HepG2 (cell line): ENCODE measurements around the gene TXN. TPM values are rescaled to one million over a fixed set of nuclear protein-coding genes. Genes with fewer than 3 reads are reported as not detected.

Source experiments
- ARID2 ChIP-seq: sonication (generic); formaldehyde crosslinking; IDR thresholded peaks from 2 replicates; pipeline ENCODE4 v1.8.1; 2022; ENCODE audit warnings: mild to moderate bottlenecking, missing genetic modification reagents, borderline replicate concordance
- GATAD2A ChIP-seq: IDR thresholded peaks from 2 replicates; pipeline ENCODE4 v1.6.1; 2016
- HDAC2 ChIP-seq: sonication (generic); formaldehyde crosslinking; IDR thresholded peaks from 2 replicates; pipeline ENCODE4 v1.4.0; 2020; ENCODE audit warnings: missing genetic modification reagents
- KAT7 ChIP-seq: IDR thresholded peaks from 2 replicates; pipeline ENCODE4 v1.6.1; 2018; ENCODE audit warnings: borderline replicate concordance, missing compliant biosample characterization
- KLF16 ChIP-seq, 2 experiments: sonication (generic) in 1 of 2; formaldehyde crosslinking in 1 of 2; IDR thresholded peaks; 2 replicates each; pipeline versions ENCODE4 v1.6.1 to v1.8.0; 2016 to 2023; ENCODE audit warnings: missing genetic modification reagents in 2 of 2, missing compliant biosample characterization in 1 of 2
- LCORL ChIP-seq, 2 experiments: fragments of 450-650 bp in 1 of 2; sonication (generic) in 1 of 2; formaldehyde crosslinking in 1 of 2; IDR thresholded peaks; 2 replicates each; pipeline versions ENCODE4 v1.5.0 to v1.6.1; 2017 to 2020; ENCODE audit warnings: antibody characterized with exemption in 1 of 2, missing genetic modification reagents in 1 of 2
- NR2F6 ChIP-seq, 2 experiments: IDR thresholded peaks; 2 replicates each; pipeline ENCODE4 v1.6.1; 2016; ENCODE audit warnings: antibody characterized with exemption in 1 of 2, mild to moderate bottlenecking in 1 of 2
- RCOR2 ChIP-seq: IDR thresholded peaks from 2 replicates; pipeline ENCODE4 v1.6.1; 2016; ENCODE audit warnings: missing biosample characterization, missing genetic modification reagents
- REL ChIP-seq: sonication (generic); formaldehyde crosslinking; conservative IDR thresholded peaks from 2 replicates; pipeline ENCODE4 v1.8.0; 2022; ENCODE audit warnings: mild to moderate bottlenecking, missing genetic modification reagents, moderate library complexity
- SALL1 ChIP-seq: sonication (generic); formaldehyde crosslinking; IDR thresholded peaks from 2 replicates; pipeline ENCODE4 v1.8.0; 2022; ENCODE audit warnings: mild to moderate bottlenecking, missing genetic modification reagents
- SAP130 ChIP-seq: IDR thresholded peaks from 2 replicates; pipeline ENCODE4 v1.6.1; 2016; ENCODE audit warnings: low read depth
- UBTF ChIP-seq: sonication (generic); formaldehyde crosslinking; IDR thresholded peaks from 2 replicates; pipeline ENCODE4 v1.4.0; 2020; ENCODE audit warnings: mild to moderate bottlenecking, missing genetic modification reagents
- ZMYM4 ChIP-seq: sonication (generic); formaldehyde crosslinking; IDR thresholded peaks from 2 replicates; pipeline ENCODE4 v1.8.1; 2023; ENCODE audit warnings: mild to moderate bottlenecking, missing genetic modification reagents
- ZNF101 ChIP-seq: sonication (generic); formaldehyde crosslinking; IDR thresholded peaks from 2 replicates; pipeline ENCODE4 v1.4.0; 2020; ENCODE audit warnings: mild to moderate bottlenecking, low read depth, missing genetic modification reagents, borderline replicate concordance
- ZNF263 ChIP-seq: sonication (generic); formaldehyde crosslinking; IDR thresholded peaks from 2 replicates; pipeline ENCODE4 v1.4.0; 2020; ENCODE audit warnings: missing genetic modification reagents
- ZNF280D ChIP-seq: sonication (generic); formaldehyde crosslinking; IDR thresholded peaks from 2 replicates; pipeline ENCODE4 v1.5.1; 2020; ENCODE audit warnings: mild to moderate bottlenecking, missing genetic modification reagents
- ZNF317 ChIP-seq: sonication (generic); formaldehyde crosslinking; IDR thresholded peaks from 2 replicates; pipeline ENCODE4 v1.5.0; 2020; ENCODE audit warnings: mild to moderate bottlenecking, missing genetic modification reagents
- ZNF44 ChIP-seq: sonication (generic); formaldehyde crosslinking; IDR thresholded peaks from 2 replicates; pipeline ENCODE4 v1.5.1; 2020; ENCODE audit warnings: mild to moderate bottlenecking, missing genetic modification reagents
- ZNF451 ChIP-seq: sonication (generic); formaldehyde crosslinking; IDR thresholded peaks from 2 replicates; pipeline ENCODE4 v1.5.0; 2020; ENCODE audit warnings: mild to moderate bottlenecking, missing genetic modification reagents
- ZNF512 ChIP-seq: sonication (generic); formaldehyde crosslinking; IDR thresholded peaks from 2 replicates; pipeline ENCODE4 v1.4.0; 2020; ENCODE audit warnings: mild to moderate bottlenecking, missing genetic modification reagents
- ZNF530 ChIP-seq: sonication (generic); formaldehyde crosslinking; IDR thresholded peaks from 2 replicates; pipeline ENCODE4 v1.5.0; 2020; ENCODE audit warnings: low read depth, mild to moderate bottlenecking, missing genetic modification reagents
- ZNF564 ChIP-seq: sonication (generic); formaldehyde crosslinking; IDR thresholded peaks from 2 replicates; pipeline ENCODE4 v1.8.1; 2023; ENCODE audit warnings: mild to moderate bottlenecking, missing genetic modification reagents
- ZNF652 ChIP-seq: IDR thresholded peaks from 2 replicates; pipeline ENCODE4 v1.6.1; 2016; ENCODE audit warnings: low read depth, borderline replicate concordance
- polyA plus RNA-seq, 8 experiments: library from polyadenylated mRNA; depleted of rRNA in 3 of 8; stranded (reverse) in 7 of 8; unstranded in 1 of 8; fragments of >200 nt; fragmentation: Illumina TruSeq in 4 of 8; extraction: Trizol in 4 of 8; gene quantifications; 2 replicates each; pipeline versions ENCODE4 v1.2.1 to v1.2.3, GENCODE V29; 2011 to 2016; ENCODE audit warnings: low read depth in 4 of 8, missing spikeins in 1 of 8, mixed read lengths in 1 of 8; ENCODE audit not compliant: insufficient read depth in 1 of 8
- total RNA-seq, 5 experiments: library from RNA; depleted of rRNA; stranded (reverse); fragments of >200 nt; fragmentation: Illumina TruSeq; extraction: Trizol; gene quantifications; 2 replicates each; pipeline ENCODE4 v1.2.3, GENCODE V29; 2016; ENCODE audit warnings: low read depth in 1 of 5

Gene TXN
- total and polyA plus RNA-seq, 2 of the 13 experiments (the other 11 are each of a cell fraction or from before 2014, with no cell fraction given) = 364 to 470 TPM

- TF ChIP-seq ZNF530 (CRISPR knock-in tag) = no peak
- TF ChIP-seq ZNF101 (CRISPR knock-in tag) = no peak
- TF ChIP-seq ZNF44 (CRISPR knock-in tag) = 0 out of 2 replicates have a peak, but pooled peaks have one; percentile 12
- TF ChIP-seq SALL1 (CRISPR knock-in tag) = 0 out of 2 replicates have a peak, but pooled peaks have one; percentile 11
- peak; percentile 12; the same call in 1 of the 2 replicates for TF ChIP-seq GATAD2A (CRISPR knock-in tag)
- TF ChIP-seq ZNF564 = no peak
- TF ChIP-seq ZMYM4 (CRISPR knock-in tag) = 0 out of 2 replicates have a peak, but pooled peaks have one; percentile 32
- peak; percentile 62; the same call in 1 of the 2 replicates for TF ChIP-seq ZNF512 (CRISPR knock-in tag)
- peak; percentile 72; the same call in 1 of the 2 replicates for TF ChIP-seq RCOR2
- TF ChIP-seq ZNF652 = peak; percentile 94
- TF ChIP-seq ZNF317 (CRISPR knock-in tag) = 0 out of 2 replicates have a peak, but pooled peaks have one; percentile 7
- TF ChIP-seq ZNF451 (CRISPR knock-in tag) = 0 out of 2 replicates have a peak, but pooled peaks have one; percentile 5
- no peak for TF ChIP-seq ZNF263 (CRISPR knock-in tag)
- TF ChIP-seq KLF16 (CRISPR knock-in tag; IDR thresholded peaks at IDR 0.05) = peak in 1 of 2 experiments; percentile 17; a peak in 1 of 4 replicates
- TF ChIP-seq UBTF (CRISPR knock-in tag) = peak; percentile 29; the same call in 1 of the 2 replicates
- no peak for TF ChIP-seq LCORL (IDR thresholded peaks at IDR 0.05)
- 0 out of 2 replicates have a peak, but pooled peaks have one; percentile 36 for TF ChIP-seq LCORL (CRISPR knock-in tag; IDR thresholded peaks at IDR 0.05)
- TF ChIP-seq ARID2 (CRISPR knock-in tag) = no peak
- peak; percentile 17; the same call in 1 of the 2 replicates for TF ChIP-seq HDAC2 (CRISPR knock-in tag)
- peak; percentile 85; the same call in 1 of the 2 replicates for TF ChIP-seq KAT7 (CRISPR knock-in tag)
- TF ChIP-seq REL (CRISPR knock-in tag) = no peak; the same call in 1 of the 2 replicates
- TF ChIP-seq SAP130 (CRISPR knock-in tag) = peak; percentile 43; the same call in 1 of the 2 replicates
- peak; percentile 84 for TF ChIP-seq NR2F6 (IDR thresholded peaks at IDR 0.05)
- TF ChIP-seq NR2F6 (CRISPR knock-in tag; IDR thresholded peaks at IDR 0.05) = peak; percentile 73
- 0 out of 2 replicates have a peak, but pooled peaks have one; percentile 13 for TF ChIP-seq ZNF280D (CRISPR knock-in tag)
These were observed 962 bp upstream of the TXN start (continued) for GRCh38 chr9:110257097-110257841.
